Hematopoietic multipotent progenitor cell treated with erythropoietin and hydrocortisone succinate and interleukin-3 and kit ligand, for 8 days (in vitro differentiated cells): ENCODE measurements around the gene ST6GAL2.

Experiments used
- DNase-seq: peaks from one replicate; pipeline ENCODE4 v3.0.0-alpha.2; 2015

ST6GAL2 gene

DNA sequence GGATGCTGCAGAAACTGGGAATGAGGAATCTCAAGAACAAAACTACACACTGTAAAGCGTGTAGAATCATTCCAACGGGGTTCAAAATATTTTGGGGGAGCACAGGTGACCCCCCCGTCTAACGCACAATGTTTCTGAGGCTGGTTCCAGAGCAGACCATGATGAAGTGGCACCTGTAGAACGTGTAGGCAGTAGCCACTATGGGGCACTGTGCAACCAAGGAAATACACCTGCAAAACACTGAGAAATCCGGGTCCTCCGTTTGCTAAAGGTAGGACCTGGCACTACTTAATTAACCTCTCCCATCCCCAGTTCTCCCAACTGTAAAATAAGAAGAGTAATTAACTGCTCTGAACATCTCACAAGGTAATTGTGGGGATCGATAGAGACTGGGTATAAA, 22.6 kb downstream of the ST6GAL2 start:
- DNase-seq = no peak

DNA sequence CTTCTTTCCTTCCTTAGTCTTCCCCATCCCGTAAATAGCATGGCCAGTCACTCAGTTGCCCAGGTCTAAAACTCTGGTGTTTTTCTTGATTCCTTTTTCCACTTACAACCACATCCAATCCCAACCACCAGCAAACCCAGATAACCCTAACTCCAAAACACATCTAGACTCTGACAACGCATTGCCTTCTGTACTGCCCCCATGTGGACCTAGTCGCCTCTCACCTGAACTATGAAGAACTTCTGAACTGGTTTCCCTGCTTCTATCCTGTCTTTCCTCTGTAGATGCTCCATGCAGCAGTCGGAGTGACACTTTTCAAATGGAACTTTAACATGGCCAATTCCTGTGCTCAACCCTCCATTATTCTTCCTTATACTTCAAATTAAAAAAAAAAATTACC, 26.5 kb downstream of the ST6GAL2 start:
- no peak for DNase-seq

DNA sequence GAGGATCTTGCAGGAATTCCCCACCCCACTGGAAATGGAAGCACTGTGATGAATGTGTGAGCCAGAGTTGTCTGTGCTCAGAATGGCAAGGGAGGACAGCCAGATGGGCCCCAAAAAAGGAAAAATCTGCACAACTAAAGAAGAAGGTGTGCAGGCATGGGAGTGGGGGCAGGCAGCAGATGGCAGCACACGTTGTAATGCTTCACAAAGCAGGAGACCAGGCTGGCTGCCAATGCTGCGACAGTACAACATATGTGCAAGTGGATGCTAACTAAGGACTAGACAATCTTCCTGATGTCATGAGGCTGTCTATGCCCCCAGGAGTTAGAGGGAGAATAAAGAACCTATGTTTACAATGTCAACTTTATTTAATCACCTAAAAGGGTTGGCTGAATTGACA, 27.2 kb downstream of the ST6GAL2 start:
- DNase-seq = no peak

DNA sequence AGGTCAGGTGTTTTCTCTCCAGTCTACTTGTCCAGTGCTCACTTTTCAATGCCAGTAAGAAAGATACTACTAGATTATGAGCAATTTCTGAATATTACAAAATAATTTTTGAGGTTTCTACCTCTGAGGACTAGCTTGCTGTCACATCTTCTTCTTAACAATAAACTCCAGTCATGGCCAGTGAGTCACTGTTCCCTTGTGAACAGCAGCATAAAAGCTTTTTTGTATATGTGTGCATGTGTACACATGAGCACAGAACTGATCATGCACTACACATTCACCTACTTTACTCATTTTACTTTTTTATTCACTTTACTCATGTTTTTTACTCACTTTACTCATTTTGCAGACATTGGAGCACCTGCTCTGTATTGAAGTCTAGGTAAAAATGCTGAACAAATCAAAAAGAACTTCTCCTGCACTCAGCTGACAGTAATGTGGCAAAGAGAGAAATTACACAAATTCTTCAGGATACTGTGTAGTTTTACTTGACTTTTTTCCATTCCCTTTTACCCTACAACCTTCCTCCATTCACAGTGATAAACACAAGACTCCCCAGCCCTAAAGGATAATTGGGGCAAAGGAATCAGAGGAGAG, 28.0 kb downstream of the ST6GAL2 start:
- no peak for DNase-seq

DNA sequence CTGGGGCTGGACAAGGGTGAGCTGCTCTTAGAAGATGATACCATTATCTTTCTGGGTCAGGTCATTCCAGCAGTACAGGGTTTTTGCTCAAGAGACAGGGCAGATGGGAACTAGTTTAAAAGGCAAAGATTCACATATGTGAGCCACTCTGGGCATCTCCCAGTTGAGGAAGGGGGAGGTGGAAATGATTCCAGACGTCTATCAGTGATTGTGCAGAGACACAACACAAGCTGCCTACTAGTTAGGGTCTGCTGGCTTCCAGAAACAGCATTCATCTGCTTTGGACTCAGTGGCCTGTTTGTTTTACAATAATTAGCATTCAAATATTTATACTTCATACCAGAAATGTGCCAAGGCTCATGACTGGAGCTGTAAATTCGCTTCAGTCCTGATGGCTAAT, 32.3 kb downstream of the ST6GAL2 start:
- no peak for DNase-seq

DNA sequence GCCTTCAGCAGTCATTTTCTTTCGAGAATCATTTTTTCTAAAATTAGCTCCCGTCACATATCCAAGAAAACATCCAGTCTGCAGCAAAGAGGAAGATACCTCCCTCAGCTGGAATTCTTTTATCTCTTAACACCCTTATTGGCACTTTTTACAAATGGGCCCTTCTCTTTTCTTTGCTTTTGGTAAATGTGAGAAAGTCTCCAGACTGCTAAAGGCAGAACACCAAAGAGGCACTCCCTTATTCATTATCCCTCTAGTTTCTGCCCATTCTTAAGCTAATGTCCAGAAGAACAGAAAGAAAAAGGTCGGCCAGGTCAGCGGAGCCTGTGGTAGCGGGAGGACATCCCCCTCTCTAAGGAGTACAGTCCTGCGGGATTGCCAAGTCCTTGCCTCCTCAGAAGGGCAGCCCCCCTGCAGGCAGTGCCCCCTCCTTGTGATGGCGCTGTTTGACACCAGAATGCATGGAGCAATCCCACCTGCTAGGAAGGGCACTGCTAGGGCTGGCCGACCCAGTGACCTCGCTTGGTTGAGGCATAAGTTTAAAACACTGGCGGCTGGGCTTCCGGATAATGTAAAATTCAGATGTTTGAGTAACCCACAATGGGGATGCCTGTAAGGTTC, 34.0 kb downstream of the ST6GAL2 start:
- no peak for DNase-seq

DNA sequence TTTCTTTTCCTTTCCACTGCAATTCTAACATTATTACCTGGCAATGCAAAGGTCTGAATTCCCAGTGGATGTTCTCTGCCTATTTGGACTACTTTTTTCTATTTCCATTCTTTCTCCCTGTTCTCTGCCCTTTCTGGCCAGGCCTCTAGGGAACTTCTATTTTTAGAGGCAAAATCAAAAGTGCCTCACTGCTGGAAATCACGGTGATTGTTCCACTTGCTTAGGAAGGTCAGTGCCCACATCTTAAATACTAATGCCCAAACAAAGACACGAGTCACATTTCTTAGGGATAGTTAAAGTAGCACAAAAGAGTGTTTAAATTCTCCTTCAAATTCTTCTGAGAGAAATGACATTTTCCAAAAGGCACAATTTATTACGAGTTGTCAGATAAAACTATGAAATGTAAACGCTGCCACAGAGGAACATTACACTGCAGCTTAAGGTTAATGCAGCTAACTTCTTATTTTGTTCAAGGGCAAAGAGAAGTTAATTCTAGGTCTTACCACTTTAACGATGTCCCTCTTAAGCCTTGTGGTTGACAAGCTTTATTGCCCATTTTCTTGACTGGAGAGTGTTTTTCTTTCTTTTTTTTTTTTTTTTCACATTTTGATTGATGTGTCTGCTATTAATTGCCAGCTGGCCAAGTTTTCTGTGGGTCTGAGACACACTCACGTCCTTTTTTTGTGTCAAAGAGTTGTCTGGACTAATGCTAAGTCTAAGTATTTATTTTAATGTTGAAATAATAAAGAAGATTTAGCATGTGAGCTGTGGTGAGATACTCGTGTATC, 34.7 kb downstream of the ST6GAL2 start:
- no peak for DNase-seq

DNA sequence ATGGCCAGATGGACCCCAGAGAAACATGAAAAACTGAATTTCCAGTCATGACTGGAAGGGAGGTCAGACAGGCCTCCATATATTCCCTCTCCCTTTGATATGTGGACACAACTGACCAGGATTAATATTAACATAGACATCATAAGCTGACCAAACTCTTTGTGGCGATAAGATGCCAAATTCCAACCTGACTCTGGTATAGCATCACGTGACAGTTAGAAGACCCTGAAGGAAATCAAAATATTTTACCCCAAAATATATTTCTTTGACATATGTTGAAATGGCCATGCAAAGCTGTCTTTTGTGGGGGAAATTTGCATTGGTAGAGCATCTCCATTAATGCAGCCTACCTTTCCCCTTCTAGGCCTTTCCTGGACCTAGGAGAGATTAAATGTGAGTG, 36.7 kb downstream of the ST6GAL2 start:
- DNase-seq = no peak

DNA sequence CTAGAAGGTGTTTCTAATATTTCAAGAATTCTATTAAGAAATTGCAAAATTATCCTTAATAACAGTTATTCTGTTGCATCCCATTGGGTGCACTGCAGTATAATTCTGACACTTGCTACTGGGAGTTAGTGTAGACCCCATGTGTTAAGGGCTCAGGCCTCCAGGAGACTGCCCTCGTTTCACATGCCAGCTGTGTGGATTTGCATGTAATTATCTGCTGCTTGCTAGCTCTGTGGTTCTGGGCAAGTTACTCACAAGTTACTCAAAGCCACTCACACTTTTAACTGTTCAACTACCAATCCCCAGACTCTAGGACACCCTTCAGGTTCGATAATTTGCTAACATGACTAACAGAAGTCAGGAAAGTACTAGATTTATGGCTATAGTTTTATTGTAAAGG, 38.6 kb downstream of the ST6GAL2 start:
- no peak for DNase-seq

DNA sequence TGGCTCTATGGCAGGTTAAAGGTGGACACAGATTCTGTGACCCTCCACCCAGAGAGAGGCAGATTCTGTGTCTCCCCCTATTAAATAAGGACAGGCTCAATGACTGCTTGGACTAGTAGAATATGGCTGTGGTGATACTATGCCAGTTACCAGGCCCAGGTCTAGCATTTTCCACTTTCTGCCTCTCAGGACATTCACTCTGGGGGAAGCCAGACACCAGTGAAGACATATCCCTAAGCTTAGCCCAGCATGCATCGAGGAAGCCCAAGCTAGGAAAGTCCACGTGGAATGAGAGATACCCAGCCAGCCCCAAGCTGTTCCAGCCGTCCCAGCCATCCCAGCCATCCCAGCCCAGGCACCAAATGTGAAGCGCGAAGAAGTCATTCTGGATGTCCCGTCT, 40.3 kb downstream of the ST6GAL2 start:
- DNase-seq = no peak

DNA sequence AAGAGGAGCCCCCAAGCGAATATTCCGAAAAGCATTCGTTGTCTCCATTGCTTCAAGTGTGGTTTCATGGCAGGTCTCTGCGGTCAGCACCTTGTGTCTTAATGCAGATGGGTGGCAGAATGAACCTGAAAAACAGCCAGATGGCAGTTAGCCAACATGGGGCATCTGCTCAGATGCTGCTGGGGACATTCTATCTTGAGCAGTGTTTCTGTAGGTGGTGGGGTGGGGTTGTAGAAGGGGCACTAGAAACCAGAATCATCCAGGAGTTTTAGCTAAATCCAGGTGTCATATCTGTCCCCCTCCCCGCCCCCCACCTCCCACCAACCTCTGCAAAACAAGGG, 42.1 kb downstream of the ST6GAL2 start:
- no peak for DNase-seq

DNA sequence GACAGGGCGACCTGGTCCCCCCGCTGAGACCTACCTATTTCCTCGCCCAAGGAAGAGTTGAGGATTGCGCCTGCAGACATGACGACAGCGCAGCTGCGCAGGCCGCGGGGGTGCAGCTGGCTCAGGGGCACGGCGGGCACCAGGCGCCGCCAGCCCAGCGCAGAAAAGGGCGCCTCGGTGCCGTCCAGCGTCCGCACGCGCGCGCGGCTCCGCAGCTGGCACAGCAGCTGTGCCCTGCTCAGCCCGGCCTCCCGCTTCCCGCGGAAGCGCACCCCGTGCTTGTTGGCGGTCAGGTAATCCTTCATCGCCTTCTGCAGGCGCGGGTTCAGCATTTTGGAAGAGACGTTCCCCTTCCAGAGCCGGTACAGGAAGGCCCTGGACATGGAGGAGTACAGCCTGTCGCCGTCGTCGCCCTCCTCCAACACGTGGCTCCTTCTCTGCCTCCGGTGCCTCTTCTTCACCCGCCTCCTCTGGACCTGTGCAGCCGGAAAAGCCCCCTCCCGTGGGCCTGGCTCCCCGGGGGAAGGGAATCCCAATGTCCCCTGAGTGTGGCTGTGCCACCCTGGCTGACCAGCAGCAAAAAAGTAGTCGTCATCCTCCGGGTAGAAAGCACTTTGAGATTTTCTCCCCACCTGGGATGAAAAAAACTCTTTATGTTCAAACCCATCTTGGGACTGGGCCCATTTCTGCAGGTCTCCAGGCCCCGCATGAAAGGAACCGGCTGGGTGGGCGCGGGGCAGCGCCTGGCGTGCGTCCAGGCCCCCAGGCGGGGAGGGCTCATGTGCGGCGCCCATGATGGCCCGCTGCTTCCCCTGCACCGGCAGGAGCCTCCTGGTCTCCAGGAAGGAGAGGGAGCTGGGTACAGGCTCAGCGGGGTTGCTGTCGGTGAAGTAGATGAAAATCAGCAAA, 42.7 kb downstream of the ST6GAL2 start:
- no peak for DNase-seq

DNA sequence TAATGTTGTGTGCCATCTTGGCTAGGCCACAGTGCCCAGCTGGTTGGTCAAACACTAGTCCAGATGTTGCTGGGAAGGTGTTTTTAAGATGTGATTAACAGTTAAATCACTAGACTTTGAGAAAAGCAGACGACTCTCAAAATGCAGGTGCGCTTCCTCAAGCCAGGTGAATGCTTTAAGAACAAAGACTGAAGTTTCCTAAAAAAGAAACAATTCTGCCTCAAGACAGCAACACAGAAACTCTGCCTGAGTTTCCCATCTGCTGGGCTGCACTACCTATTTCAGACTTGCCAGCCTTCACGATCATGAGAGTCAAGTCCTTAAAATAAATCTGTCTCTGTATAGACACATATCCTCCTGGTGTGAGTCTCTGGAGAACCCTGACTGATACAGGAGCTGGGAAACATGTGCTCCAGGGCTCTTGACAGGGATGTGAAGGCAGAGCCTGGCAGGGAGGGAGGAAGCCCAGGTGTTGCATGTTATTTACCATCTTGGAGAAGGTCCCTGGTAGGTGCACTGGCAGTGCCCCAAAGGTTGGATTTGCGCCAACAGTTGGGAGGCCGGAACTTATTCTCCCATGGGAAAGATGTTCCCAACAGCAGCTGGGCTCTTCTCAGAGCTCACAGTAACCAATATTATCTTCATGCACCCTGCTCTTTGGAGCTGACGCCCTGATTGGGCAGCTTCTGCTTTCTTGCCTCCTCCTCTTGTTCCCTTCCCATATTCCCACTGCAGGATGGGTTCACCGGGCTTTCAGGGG, 43.9 kb downstream of the ST6GAL2 start:
- DNase-seq = no peak

DNA sequence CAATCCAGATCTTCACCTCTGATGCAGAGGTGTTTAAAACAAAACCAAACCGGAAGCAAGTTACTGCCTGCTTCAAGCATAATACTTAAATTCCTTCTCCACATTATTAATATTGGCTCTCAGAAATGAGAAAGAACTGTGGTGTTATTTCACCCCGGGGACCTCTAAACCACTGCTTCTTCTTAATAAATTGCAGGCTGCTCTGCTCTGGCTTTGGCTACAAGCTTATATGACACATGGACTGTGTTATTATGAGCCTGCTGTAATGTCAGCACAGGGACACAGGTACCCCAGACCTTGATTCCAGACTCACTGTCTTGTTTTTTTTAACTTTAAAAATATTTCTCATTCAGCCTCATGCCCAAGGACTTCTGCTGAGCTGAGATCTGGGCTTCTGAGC, 45.1 kb downstream of the ST6GAL2 start:
- DNase-seq = no peak

DNA sequence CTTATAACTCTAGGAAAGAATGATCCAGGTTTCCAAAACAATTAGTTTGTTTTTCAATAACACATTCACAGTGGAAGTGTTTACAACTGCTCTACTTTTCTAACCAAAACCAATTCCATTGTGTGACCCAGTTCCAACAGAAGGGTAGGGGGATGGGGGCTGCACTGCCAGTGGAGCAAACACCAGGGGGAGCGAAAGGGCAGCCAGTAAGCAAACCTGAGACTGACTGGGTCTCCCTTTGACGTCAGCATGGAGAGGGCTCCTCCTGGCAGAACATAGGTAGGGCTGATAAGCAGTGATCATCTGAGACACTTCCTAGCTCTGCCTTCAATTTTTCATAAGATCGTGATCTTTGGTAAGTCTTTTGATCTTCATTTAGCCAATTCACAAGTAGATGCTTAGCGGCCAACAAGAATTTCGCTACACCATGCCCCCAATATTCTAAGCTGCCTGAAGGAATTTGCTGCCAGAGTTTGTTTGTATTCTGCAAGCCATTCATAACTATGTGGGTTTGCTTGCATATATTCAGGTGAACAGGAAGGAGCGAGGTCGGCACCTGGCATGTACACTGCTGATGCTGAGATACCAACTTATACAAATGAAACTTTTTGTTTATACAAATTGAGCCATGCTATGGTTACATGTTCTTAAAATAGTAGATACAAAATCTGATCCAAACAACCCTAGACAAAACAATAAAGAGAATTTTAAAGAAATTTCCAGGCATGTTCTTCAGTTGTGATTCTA, 45.9 kb downstream of the ST6GAL2 start:
- DNase-seq = peak; percentile 1

DNA sequence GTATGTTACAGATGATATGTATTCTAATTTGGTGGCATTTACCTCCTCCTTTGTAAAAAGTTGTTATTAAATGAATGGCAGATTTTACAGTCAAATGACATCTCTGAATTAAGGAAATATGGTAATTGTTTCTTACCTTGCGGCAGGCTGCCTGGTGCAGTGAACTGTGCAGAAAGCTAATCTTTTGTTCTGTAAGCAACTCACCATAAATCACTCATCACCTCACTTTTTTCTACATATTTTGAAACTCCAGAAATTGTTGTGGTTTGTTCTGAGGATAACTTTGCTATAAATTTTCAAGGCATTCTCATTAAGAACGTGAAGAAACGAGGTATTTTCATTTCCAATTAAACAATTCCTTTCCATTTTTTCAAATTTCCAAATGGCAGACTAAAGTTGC, 52.7 kb downstream of the ST6GAL2 start:
- no peak for DNase-seq

DNA sequence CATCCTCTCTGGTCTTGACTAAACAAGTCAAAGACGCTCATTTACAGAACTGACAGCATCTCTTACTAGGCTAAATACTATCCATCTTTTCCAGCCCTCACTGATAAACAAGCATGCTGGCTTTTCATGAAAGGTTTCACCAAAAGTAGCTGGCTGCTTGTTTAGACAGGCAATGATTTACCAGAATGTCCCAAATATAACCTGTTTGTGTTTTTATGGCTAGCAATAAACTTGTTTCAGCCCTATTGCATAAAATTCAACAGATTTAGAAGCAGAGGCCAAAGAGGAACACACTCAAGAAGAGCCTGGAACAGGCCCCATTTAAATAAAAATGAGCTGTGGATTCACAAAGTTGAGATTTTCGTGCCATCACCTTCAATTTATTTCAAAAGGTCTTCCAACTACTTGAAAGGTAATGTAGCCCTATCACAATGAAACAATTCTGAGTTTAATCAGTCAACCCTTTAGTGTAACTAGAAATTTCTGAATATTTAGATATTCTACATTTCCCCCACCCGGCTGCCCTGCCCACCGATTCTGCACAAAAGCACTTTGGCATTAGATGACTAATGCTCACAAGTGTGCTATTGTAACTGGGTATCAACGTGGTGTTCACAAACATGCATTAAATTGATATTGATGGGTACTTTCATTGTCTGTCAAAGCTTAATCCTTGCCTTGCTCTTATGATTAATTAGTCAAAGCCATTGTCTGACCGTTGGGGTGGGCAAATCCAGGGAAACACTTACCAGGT, 54.0 kb downstream of the ST6GAL2 start:
- DNase-seq = no peak

DNA sequence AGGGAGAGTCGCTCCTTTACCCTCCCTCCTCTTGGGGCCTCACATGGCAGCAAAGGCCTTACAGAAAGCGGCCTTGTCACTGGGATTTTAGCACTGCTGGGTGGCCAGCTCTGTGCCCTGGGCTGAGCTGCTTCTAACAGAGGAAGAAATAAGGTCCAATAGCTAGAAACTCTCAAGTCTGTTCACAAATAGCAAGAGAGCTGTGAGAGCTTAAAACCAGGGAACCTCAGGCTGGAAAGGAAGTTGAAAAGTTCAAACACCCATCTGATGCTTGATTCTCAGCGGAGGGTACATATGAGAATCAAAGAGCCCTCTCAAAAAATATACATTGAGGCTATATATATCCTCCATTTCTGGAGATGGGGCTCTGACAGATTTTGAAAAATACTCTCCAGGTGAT, 54.7 kb downstream of the ST6GAL2 start:
- DNase-seq = no peak

DNA sequence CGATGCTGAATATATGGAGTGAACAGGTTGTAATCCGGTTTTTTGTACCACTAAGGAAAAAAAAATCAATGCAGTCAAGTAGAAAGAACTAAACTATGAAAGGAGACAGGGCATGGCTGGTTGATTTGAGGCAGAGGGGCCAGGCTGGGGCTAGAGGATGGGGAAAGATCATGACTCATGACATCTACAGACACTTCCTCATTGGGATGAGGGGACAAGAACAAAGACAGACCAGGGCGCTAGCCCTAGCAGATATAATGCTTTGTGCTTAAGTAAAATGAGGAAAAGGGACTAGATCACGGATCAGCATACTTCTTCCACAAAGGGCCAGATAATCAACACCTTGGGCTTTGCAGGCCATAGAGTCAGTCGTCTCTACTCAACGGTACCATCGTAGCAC, 55.8 kb downstream of the ST6GAL2 start:
- no peak for DNase-seq

DNA sequence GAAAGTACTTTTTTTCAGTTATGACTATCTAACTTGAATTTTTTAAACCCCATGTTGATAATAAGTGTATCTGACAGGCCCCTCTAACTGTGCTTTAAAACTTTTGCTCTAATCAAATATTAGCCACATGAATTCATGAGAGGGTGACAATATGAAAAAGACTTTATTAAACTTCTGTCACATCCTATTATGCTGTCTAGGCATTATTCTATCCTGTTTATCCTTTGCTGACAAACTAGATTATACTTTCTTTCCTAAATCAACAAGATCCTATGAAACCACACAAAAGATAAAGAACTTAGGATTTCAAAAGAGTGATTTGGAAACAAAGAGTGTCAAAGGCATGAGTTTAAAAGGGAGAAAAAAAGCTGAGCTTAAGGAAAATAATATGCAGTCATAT, 57.8 kb downstream of the ST6GAL2 start:
- no peak for DNase-seq

DNA sequence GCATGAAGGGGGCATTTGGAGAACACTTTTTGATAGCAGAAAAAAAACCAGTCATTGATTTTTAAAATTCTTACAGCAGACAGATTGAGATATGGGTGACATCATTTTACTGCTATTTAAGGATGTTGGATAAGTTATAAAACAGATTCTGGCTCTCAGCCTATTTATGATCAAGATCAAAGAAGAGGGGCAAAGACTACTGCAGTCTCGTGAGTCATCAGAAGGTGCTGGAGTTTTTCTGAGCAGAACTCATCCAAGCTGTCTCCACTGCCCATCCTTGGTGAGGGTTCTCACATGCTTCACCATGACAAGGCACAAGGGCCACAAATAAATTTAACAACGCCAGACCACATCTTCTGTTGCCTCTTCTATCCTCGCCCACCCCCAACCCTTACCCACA, 58.8 kb downstream of the ST6GAL2 start:
- no peak for DNase-seq
